Measurements from ENCODE around the gene INTS7.

Gene INTS7

DNA sequence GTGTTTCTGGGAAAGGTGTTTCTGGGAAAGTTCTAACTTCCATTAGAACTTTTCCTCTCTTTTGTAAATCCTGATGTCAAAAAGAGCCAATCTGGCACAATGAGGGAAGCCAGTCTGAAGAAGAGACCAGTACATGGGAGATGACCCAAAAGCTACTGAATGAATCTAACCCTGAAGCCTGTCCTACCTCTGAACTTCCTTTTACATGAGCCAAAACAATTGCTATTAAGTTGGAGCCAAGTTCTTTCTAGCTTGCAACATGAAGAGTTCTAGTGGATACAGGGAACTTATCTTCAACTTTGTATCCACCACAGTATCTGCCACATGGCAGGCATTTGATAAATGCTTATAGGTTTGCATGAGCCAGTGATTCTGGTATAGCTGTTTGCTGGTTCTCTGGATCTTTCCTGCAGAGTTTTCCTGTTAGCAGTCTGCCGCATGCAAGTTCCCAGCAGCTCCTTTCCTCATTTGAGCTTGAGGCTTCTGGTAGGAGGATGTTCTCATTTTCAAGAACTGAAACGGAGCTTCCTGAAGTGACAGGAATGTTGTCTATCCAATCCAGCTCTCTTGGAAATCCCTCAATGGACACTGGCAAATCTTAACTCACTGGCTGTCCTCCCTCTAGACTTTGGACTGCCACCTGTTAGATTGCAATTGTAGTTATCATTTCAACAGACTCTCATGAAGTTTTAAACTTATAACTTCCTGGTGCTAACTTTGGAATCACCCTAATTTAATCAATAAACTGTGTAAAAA is 131.7 kb downstream of the INTS7 start:
- Histone ChIP-seq H3K9me3 (no peaks in the 10 kb centered on the region), H3K4me3 (ENCODE audit: low read depth, low read length) (no peak overlapping the region), H3K36me3 (no peaks in the 10 kb centered on the region), H3K4me1 (no peaks in the 10 kb centered on the region), H3K27me3 (no peaks in the 10 kb centered on the region)
- no peak for DNase-seq
- TF ChIP-seq, protein P1, sequence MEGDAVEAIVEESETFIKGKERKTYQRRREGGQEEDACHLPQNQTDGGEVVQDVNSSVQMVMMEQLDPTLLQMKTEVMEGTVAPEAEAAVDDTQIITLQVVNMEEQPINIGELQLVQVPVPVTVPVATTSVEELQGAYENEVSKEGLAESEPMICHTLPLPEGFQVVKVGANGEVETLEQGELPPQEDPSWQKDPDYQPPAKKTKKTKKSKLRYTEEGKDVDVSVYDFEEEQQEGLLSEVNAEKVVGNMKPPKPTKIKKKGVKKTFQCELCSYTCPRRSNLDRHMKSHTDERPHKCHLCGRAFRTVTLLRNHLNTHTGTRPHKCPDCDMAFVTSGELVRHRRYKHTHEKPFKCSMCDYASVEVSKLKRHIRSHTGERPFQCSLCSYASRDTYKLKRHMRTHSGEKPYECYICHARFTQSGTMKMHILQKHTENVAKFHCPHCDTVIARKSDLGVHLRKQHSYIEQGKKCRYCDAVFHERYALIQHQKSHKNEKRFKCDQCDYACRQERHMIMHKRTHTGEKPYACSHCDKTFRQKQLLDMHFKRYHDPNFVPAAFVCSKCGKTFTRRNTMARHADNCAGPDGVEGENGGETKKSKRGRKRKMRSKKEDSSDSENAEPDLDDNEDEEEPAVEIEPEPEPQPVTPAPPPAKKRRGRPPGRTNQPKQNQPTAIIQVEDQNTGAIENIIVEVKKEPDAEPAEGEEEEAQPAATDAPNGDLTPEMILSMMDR (IDR thresholded peaks at IDR 0.05; ENCODE audit: low read depth, low read length): no peak

DNA sequence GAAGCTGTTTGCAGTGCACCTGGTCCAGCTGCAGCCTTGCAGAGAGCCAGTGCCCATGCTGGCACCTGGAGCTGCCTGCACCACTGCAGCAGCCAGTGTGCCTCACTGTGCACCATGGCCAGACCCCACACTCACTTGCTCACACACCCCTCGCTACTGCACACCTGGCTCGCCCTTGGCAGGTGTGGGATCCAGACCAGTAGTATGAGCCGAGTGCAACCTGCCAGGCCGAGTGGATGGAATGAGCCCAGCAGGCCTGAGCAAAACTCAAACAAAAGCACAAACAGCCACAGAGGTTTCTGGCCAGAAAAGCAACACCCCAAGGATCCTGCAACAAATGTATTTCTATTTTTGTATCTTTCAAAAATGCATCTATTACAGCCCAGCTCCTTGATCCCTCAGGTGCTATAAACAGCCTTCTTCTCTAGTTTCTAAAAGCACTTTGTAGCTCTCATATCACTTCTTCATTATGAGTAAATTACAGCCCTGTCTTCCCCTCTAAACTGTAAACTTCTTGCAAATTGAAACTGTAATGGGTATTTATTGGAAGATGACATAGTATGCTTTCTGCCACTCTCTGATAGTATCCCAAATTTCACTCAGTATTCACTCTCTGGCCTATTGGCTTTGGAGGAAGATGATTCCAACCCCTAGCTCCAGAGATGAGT is 132.6 kb downstream of the INTS7 start:
- Histone ChIP-seq H3K9me3 (no peaks in the 10 kb centered on the region), H3K27me3 (no peaks in the 10 kb centered on the region), H3K4me1 (no peaks in the 10 kb centered on the region), H3K36me3 (no peaks in the 10 kb centered on the region), H3K4me3 (ENCODE audit: low read depth, low read length) (no peak overlapping the region)
- TF ChIP-seq, protein P1 (IDR thresholded peaks at IDR 0.05; ENCODE audit: low read depth, low read length): no peak
- no peak for DNase-seq

DNA sequence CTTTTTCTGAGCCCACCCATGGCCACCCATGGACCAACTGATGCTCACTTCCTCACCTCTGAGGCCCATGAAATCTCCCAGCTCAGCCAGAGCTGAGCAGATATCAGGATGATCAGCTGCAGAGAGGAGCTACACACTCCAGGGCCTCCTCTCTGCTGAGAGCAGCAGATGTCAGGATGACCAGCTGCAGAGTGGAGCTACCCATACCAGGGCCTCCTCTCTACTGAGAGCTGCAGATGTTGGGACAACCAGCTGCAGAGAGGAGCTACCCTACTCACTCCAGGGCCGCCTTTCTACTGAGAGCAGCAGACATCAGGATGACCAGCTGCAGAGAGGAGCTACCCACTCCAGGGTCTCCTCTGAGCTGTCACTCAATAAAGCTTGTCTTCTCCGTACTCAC is 133.4 kb downstream of the INTS7 start:
- no peak overlapping the region for H3K4me3 ChIP-seq (ENCODE audit: low read depth, low read length)
- H3K4me1 ChIP-seq: no peaks in the 10 kb centered on the region
- H3K9me3 ChIP-seq: no peaks in the 10 kb centered on the region
- H3K27me3 ChIP-seq: no peaks in the 10 kb centered on the region
- DNase-seq: no peak
- TF ChIP-seq, protein P1 (IDR thresholded peaks at IDR 0.05; ENCODE audit: low read depth, low read length): no peak
- H3K36me3 ChIP-seq: no peaks in the 10 kb centered on the region

DNA sequence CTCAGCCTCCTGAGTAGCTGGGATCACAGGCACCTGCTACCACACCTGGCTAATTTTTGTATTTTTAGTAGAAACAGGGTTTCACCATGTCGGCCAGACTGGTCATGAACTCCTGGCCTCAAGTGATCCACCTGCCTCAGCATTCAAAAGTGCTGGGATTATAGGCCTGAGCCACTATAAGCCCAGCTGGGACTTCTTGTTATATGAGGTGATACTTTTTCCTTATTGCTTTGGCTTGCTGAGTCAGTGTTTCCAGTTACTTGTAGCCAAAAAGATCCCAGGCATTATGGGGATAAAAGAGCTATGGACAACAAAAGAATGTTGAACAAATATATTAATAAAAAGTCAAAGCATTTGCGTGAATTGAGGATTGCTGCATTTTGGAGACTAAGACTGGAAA is 134.9 kb downstream of the INTS7 start:
- Histone ChIP-seq H3K4me1 (no peaks in the 10 kb centered on the region), H3K4me3 (ENCODE audit: low read depth, low read length) (no peak overlapping the region), H3K36me3 (no peaks in the 10 kb centered on the region), H3K9me3 (no peaks in the 10 kb centered on the region), H3K27me3 (no peaks in the 10 kb centered on the region)
- DNase-seq: no peak
- TF ChIP-seq, protein P1 (IDR thresholded peaks at IDR 0.05; ENCODE audit: low read depth, low read length): no peak

DNA sequence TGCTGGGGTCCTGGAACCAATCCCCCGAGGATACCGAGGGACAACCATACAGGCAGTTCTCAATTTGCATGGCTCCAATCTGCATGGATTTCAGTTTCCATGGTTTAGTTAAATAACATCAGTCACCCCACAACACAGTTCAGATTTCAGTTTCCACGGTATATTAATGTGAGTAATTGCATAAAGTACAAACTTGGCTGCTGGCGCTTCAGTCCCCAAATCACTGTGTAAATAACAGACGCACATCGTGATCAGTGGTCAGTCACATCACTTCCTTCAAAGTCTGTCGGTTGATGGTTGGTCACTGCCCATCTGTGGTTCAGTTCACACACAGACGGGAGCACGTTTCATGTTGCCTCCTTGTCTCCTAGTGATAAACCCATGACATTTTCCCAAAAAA is 138.4 kb downstream of the INTS7 start:
- TF ChIP-seq, protein P1 (IDR thresholded peaks at IDR 0.05; ENCODE audit: low read depth, low read length): no peak
- H3K9me3 ChIP-seq: no peaks in the 10 kb centered on the region
- no peak for DNase-seq
- H3K4me1 ChIP-seq: no peaks in the 10 kb centered on the region
- no peaks in the 10 kb centered on the region for H3K27me3 ChIP-seq
- no peaks in the 10 kb centered on the region for H3K36me3 ChIP-seq
- no peak overlapping the region for H3K4me3 ChIP-seq (ENCODE audit: low read depth, low read length)

DNA sequence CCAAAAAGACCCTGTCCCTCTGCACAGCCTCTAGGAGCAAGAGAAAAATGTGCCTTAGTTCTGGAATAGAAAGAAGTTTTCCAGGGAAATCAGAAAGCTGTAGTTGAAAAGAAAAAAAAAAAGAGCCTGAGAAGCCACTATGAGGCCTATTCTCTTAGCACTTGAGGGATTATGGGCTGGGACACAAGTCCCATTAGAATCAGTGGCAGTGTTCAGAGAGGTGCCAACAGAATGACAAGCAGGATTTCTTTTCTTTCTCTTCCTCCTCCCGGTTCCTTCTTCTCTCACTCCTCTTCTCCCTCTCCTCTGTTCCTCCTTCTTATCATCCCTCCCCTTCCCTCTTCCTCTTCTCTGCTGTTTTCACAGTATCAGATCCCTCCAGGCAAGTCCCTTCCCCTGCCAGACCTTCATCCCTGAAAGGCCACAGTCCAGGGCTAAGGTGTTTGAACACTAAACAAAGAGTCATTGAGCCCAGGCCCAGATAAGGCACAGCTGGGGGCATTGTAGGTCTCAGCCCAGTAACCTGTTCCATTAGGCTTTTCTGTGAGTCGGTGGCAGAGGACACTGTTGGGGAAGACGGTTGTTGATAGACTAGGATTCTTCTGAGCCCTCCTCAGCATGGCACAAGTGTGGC is 140.1 kb downstream of the INTS7 start:
- H3K36me3 ChIP-seq: no peaks in the 10 kb centered on the region
- no peak overlapping the region for H3K4me3 ChIP-seq (ENCODE audit: low read depth, low read length)
- TF ChIP-seq, protein P1 (IDR thresholded peaks at IDR 0.05; ENCODE audit: low read depth, low read length): no peak
- H3K4me1 ChIP-seq: no peaks in the 10 kb centered on the region
- no peaks in the 10 kb centered on the region for H3K9me3 ChIP-seq
- no peak for DNase-seq
- H3K27me3 ChIP-seq: no peaks in the 10 kb centered on the region

All from BE2C (cell line).